GM12878 (cell line): ENCODE data around the gene GLMN. TPM values are rescaled to one million over a fixed set of nuclear protein-coding genes. Genes with fewer than 3 reads are reported as not detected.

ENCODE experiments used
- ATAC-seq: fragments of 200-7000 bp; cut with Tn5 transposase; 3 replicates; pipeline ENCODE4 v1.9.1; 2020; ENCODE audit warnings: mild to moderate bottlenecking, moderate library complexity
- BruUV-seq: library from RNA; stranded (reverse); fragments of 400-500 nt; replicated peaks from 2 replicates; lab custom pipeline; 2021; lab: Mats Ljungman, UMichigan
- CTCF ChIA-PET: fragments of 300-600 bp; sonication (Branson Sonifier 250); formaldehyde crosslinking; extraction: SDS; loops from one replicate; lab custom pipeline; 2021; ENCODE audit warnings: inconsistent platforms; lab: Yijun Ruan, JAX
- POLR2A ChIA-PET: fragments of 350-600 bp; formaldehyde crosslinking; extraction: SDS; loops from one replicate; lab custom pipeline; 2021; ENCODE audit warnings: inconsistent platforms; lab: Charles Lee
- RAD21 ChIA-PET: fragments of 300-600 bp; sonication (Branson Sonifier 250); formaldehyde crosslinking; loops from one replicate; lab custom pipeline; 2023; ENCODE audit warnings: antibody characterized with exemption; ENCODE audit not compliant: unreplicated experiment; lab: Charles Lee
- SMC1A ChIA-PET: fragments of 300-600 bp; sonication (Branson Sonifier 250); formaldehyde crosslinking; loops from one replicate; lab custom pipeline; 2023; ENCODE audit not compliant: unreplicated experiment, uncharacterized antibody; lab: Charles Lee
- DNase-seq: peaks from one replicate; pipeline ENCODE4 v3.0.0-alpha.2; 2011; ENCODE audit warnings: low read depth, low spot score
- FAIRE-seq: peaks from 3 replicates; lab custom pipeline; 2011; peaks lifted over from hg19 to GRCh38; lab: Jason Lieb, UNC
- H2AFZ ChIP-seq: 2 replicates; pipeline ENCODE4 v1.6.0; 2011; ENCODE audit warnings: low read depth, low read length, control low read depth; ENCODE audit not compliant: control insufficient read depth
- H3K27ac ChIP-seq: 2 replicates; pipeline ENCODE4 v1.5.1; 2011; ENCODE audit warnings: control low read depth; ENCODE audit not compliant: control insufficient read depth, insufficient read depth
- H3K27me3 ChIP-seq, 2 experiments: replicated peaks in 1 of 2; 2 replicates each; pipeline versions ENCODE4 v1.6.0 to v1.6.1; 2011; ENCODE audit warnings: low read length in 1 of 2; ENCODE audit not compliant: control insufficient read depth in 2 of 2, insufficient read depth in 2 of 2
- H3K36me3 ChIP-seq, 2 experiments: 2 replicates each; pipeline ENCODE4 v1.5.1; 2011; ENCODE audit warnings: low read length in 1 of 2; ENCODE audit not compliant: control insufficient read depth in 2 of 2, insufficient read depth in 2 of 2
- H3K4me1 ChIP-seq: 2 replicates; pipeline ENCODE4 v1.6.1; 2011; ENCODE audit warnings: mild to moderate bottlenecking, low read length, moderate library complexity, mixed read lengths; ENCODE audit not compliant: control insufficient read depth, insufficient read depth
- H3K4me2 ChIP-seq: 2 replicates; pipeline ENCODE4 v1.6.0; 2011; ENCODE audit warnings: control low read depth; ENCODE audit not compliant: control insufficient read depth, insufficient read depth
- H3K4me3 ChIP-seq: fragments of 200-600 bp; sonication (generic); 2 replicates; pipeline ENCODE4 v1.5.1; 2016
- H3K79me2 ChIP-seq: 2 replicates; pipeline ENCODE4 v1.6.0; 2011; ENCODE audit warnings: low read length; ENCODE audit not compliant: control insufficient read depth, insufficient read depth
- H3K9ac ChIP-seq: 2 replicates; pipeline ENCODE4 v1.8.0; 2011; ENCODE audit warnings: low read length, control low read depth, mixed read lengths; ENCODE audit not compliant: control insufficient read depth, insufficient read depth
- H3K9me3 ChIP-seq: replicated peaks from 3 replicates; pipeline ENCODE4 v1.5.1; 2011; ENCODE audit warnings: mild to moderate bottlenecking, low read length; ENCODE audit not compliant: control insufficient read depth, insufficient read depth
- H4K20me1 ChIP-seq: 2 replicates; pipeline ENCODE4 v1.6.0; 2011; ENCODE audit not compliant: control insufficient read depth, insufficient read depth
- CHD2 ChIP-seq: IDR thresholded peaks from 2 replicates; pipeline ENCODE4 v1.6.1; 2011; ENCODE audit warnings: low read depth, low read length, improper control_type of control experiment, borderline replicate concordance
- HDAC6 ChIP-seq: fragments of 200-600 bp; sonication (generic); IDR thresholded peaks from one replicate; pipeline ENCODE4 v1.8.0; 2017; ENCODE audit warnings: antibody characterized with exemption; ENCODE audit not compliant: unreplicated experiment
- IKZF2 ChIP-seq, 2 experiments: fragments of 450-650 bp; IDR thresholded peaks; 2 replicates each; pipeline ENCODE4 v1.6.1; 2017; ENCODE audit warnings: mild to moderate bottlenecking in 2 of 2, moderate library complexity in 2 of 2
- JUNB ChIP-seq: IDR thresholded peaks from 2 replicates; pipeline ENCODE4 v1.6.1; 2016; ENCODE audit warnings: antibody characterized with exemption, mild to moderate bottlenecking
- POLR2AphosphoS2 ChIP-seq: IDR thresholded peaks from 2 replicates; pipeline ENCODE4 v1.6.1; 2011; ENCODE audit warnings: low read depth, mild to moderate bottlenecking, low read length, improper control_type of control experiment, moderate library complexity
- SIX5 ChIP-seq: IDR thresholded peaks from 2 replicates; pipeline ENCODE4 v1.6.1; 2011; ENCODE audit warnings: mild to moderate bottlenecking, low read depth, low read length, moderate library complexity; ENCODE audit not compliant: severe bottlenecking
- ZNF384 ChIP-seq: IDR thresholded peaks from 2 replicates; pipeline ENCODE4 v1.6.1; 2012; ENCODE audit warnings: low read depth, mild to moderate bottlenecking, low read length, improper control_type of control experiment, borderline replicate concordance
- ZNF622 ChIP-seq: fragments of 450-650 bp; IDR thresholded peaks from 2 replicates; pipeline ENCODE4 v1.6.1; 2017; ENCODE audit warnings: mild to moderate bottlenecking, inconsistent platforms
- ZZZ3 ChIP-seq: IDR thresholded peaks from 2 replicates; pipeline ENCODE4 v1.6.1; 2011; ENCODE audit warnings: low read depth; ENCODE audit not compliant: control insufficient read depth, insufficient read length
- in situ Hi-C: fragments of 300-500 bp; cut with MboI; formaldehyde crosslinking; loops from 9 replicates; pipeline ENCODE4 v1.14.3; 2018; ENCODE audit warnings: mixed read lengths
- intact Hi-C: fragments of 100-400 bp; cut with micrococcal nuclease; formaldehyde crosslinking; loops from one replicate; pipeline ENCODE4 v1.14.2; 2022; ENCODE audit not compliant: unreplicated experiment
- polyA plus RNA-seq, 11 experiments: library from polyadenylated mRNA; depleted of rRNA in 4 of 11; unstranded in 6 of 11; stranded (reverse) in 5 of 11; fragments of >200 nt; fragmentation: Nextera tagmentation in 4 of 11; fragmentation: Illumina TruSeq in 1 of 11; extraction: Ambion mirVana in 4 of 11; extraction: Trizol in 1 of 11; gene quantifications; 1 replicate in 1 of 11; 2 replicates in 10 of 11; pipeline versions ENCODE4 v1.2.1 to v1.2.3, GENCODE V29; 2011 to 2016; ENCODE audit warnings: inconsistent platforms in 2 of 11, missing spikeins in 2 of 11, low read depth in 1 of 11
- total RNA-seq, 4 experiments: library from RNA; depleted of rRNA in 3 of 4; stranded (reverse); fragments of >200 nt in 3 of 4; fragmentation: Illumina TruSeq in 1 of 4; extraction: Trizol in 1 of 4; gene quantifications; 2 replicates each; pipeline versions ENCODE4 v1.2.1 to v1.2.3, GENCODE V29; 2013 to 2021
- TF ChIP-seq, protein P1 (sequence below): fragments of 450-650 bp; IDR thresholded peaks from 2 replicates; pipeline ENCODE4 v1.6.1; 2017; ENCODE audit warnings: mild to moderate bottlenecking
- TF ChIP-seq, protein P2 (sequence below): fragments of 450-650 bp; IDR thresholded peaks from 2 replicates; pipeline ENCODE4 v1.6.1; 2018; ENCODE audit warnings: borderline replicate concordance, mild to moderate bottlenecking; ENCODE audit not compliant: partially characterized antibody

GLMN gene
- total and polyA plus RNA-seq, 10 of the 15 experiments (the other 5 are each of a cell fraction or from before 2014, with no cell fraction given): 11.5 to 33.7 (median 16.7) TPM

DNA sequence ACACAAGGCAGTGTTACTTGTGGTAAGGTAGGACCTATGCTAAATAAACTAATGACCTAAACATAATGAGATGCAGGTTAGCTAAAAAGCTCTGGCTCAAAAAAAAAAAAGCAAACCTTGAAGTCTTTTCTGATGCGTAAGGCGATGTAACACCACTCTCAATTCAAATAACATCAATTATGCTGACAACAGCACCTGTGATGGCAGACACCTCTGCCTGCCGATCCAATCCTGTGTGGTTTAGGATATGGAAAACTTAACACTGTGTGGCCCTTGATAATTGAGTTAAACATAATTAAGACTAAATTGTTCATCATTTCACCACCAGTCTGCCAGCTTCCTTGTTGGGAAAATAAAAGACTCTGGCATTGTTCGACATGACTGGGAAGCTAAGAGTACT, 9.2 kb upstream of the GLMN start (continued):
- TF ChIP-seq, protein P1, sequence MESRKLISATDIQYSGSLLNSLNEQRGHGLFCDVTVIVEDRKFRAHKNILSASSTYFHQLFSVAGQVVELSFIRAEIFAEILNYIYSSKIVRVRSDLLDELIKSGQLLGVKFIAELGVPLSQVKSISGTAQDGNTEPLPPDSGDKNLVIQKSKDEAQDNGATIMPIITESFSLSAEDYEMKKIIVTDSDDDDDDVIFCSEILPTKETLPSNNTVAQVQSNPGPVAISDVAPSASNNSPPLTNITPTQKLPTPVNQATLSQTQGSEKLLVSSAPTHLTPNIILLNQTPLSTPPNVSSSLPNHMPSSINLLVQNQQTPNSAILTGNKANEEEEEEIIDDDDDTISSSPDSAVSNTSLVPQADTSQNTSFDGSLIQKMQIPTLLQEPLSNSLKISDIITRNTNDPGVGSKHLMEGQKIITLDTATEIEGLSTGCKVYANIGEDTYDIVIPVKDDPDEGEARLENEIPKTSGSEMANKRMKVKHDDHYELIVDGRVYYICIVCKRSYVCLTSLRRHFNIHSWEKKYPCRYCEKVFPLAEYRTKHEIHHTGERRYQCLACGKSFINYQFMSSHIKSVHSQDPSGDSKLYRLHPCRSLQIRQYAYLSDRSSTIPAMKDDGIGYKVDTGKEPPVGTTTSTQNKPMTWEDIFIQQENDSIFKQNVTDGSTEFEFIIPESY: no peak
- TF ChIP-seq POLR2AphosphoS2 (no peak), SIX5 (no peak), CHD2 (no peak), ZZZ3 (no peak), HDAC6 (no peak), ZNF384 (no peak), ZNF622 (no peak)
- TF ChIP-seq, protein P2, sequence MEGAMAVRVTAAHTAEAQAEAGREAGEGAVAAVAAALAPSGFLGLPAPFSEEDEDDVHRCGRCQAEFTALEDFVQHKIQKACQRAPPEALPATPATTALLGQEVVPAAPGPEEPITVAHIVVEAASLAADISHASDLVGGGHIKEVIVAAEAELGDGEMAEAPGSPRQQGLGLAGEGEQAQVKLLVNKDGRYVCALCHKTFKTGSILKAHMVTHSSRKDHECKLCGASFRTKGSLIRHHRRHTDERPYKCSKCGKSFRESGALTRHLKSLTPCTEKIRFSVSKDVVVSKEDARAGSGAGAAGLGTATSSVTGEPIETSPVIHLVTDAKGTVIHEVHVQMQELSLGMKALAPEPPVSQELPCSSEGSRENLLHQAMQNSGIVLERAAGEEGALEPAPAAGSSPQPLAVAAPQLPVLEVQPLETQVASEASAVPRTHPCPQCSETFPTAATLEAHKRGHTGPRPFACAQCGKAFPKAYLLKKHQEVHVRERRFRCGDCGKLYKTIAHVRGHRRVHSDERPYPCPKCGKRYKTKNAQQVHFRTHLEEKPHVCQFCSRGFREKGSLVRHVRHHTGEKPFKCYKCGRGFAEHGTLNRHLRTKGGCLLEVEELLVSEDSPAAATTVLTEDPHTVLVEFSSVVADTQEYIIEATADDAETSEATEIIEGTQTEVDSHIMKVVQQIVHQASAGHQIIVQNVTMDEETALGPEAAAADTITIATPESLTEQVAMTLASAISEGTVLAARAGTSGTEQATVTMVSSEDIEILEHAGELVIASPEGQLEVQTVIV: no peak

GRCh38 chr1:92306020-92306419, 7.2 kb upstream of the GLMN start:
- Histone ChIP-seq H4K20me1 (no peaks in the 10 kb centered on the region), H3K4me1 (peaks cover 3% of the 10 kb centered on the region; the same call in 1 of the 2 replicates), H3K36me3 (peaks cover 1 to 4% of the 10 kb centered on the region in 2 experiments), H2AFZ (no peak overlapping the region), H3K27me3 (no peaks in the 10 kb centered on the region), H3K27ac (no peak overlapping the region), H3K9ac (no peak overlapping the region), H3K4me3 (no peak overlapping the region), H3K9me3 (no peaks in the 10 kb centered on the region), H3K4me2 (no peak overlapping the region), H3K79me2 (peaks cover 1% of the 10 kb centered on the region; the same call in 1 of the 2 replicates)
- BruUV-seq: no TSS peak
- RAD21 ChIA-PET: no interaction called here
- DNase-seq (no peak), FAIRE-seq (no peak), ATAC-seq (peak; percentile 79)
- POLR2A ChIA-PET: no interaction called here
- TF ChIP-seq IKZF2 (IDR thresholded peaks at IDR 0.05) (peak; percentile 22 to 26; a peak in 1 of 4 replicates), JUNB (no peak)
- CTCF ChIA-PET: interaction anchor here (1.4 kb wide), 1 partner anchor 15 kb away, joined by 4 read pairs; no protein-coding TSS in a partner anchor
- SMC1A ChIA-PET: interaction anchor here (1.4 to 1.6 kb wide), 2 partner anchors 15 to 291 kb away, joined by 3 to 4 read pairs; no protein-coding TSS in a partner anchor
- in situ Hi-C loops: no loop called here
- intact Hi-C loops: no loop called here
